ENCODE measurements around the gene KRTAP1-5. TPM values are rescaled to one million over a fixed set of nuclear protein-coding genes. Genes with fewer than 3 reads are reported as not detected.

KRTAP1-5 gene, protein sequence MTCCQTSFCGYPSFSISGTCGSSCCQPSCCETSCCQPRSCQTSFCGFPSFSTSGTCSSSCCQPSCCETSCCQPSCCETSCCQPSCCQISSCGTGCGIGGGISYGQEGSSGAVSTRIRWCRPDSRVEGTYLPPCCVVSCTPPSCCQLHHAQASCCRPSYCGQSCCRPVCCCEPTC
- total RNA-seq (not detected), polyA plus RNA-seq (not detected)

DNA sequence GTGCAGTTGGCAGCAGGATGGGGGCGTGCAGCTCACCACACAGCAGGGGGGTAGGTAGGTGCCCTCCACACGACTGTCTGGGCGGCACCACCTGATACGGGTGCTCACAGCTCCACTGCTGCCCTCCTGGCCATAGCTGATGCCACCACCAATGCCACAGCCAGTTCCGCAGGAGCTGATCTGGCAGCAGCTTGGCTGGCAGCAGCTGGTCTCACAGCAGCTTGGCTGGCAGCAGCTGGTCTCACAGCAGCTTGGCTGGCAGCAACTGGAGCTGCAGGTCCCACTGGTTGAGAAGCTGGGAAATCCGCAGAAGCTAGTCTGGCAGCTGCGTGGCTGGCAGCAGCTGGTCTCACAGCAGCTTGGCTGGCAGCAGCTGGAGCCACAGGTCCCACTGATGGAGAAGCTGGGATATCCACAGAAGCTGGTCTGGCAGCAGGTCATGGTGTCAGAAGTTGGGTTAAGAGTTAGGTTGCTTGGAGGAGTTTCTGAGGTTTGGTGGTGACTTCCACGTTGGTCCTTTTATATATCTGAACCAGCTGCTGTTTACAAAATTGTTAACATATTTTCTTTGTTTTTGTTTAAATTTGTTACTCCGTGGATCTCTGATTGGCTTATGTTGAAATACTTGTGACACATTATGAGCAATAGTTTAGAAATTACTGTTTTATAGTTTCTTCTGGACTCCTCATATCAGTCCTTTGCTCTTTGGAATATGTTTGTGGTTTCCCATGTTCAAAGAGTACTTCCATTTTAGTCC lies at the start of gene KRTAP1-5:
KRTAP1-5 (minus strand) TSS at position 494 of the 757 bp plus-strand sequence; CDS start at position 441, 53 bp downstream.
- Histone ChIP-seq H3K4me3 (ENCODE audit: low read length in 2 of 2) (no peak within 1 kb of the TSS), H3K9me3 (ENCODE audit: control insufficient read depth in 1 of 2, low read length in 2 of 2) (no peaks in the 10 kb centered on the region), H3K36me3 (ENCODE audit: insufficient read depth, low read length) (no peaks in the 10 kb centered on the region), H3K4me1 (ENCODE audit: insufficient read depth, low read length) (no peaks in the 10 kb centered on the region), H3K27ac (ENCODE audit: low read depth, low read length) (no peak within 1 kb of the TSS), H3K27me3 (ENCODE audit: insufficient read depth, low read length) (no peaks in the 10 kb centered on the region)
- H3K27me3 Mint-ChIP-seq, result peaks cover 17 to 25% of the 10 kb centered on the region in 2 donors
- H3K36me3 Mint-ChIP-seq, result no peaks in the 10 kb centered on the region
- no peak within 1 kb of the TSS for H3K27ac Mint-ChIP-seq
- no peak for DNase-seq
- no peaks in the 10 kb centered on the region for H3K4me1 Mint-ChIP-seq
- intact Hi-C loops (cut with micrococcal nuclease), result no loop called here
- H3K9me3 Mint-ChIP-seq, result no peaks in the 10 kb centered on the region
- ChIA-PET POLR2A (ENCODE audit: partially characterized antibody) (no interaction called here), CTCF (ENCODE audit: partially characterized antibody) (no interaction called here)
- no peak within 1 kb of the TSS for H3K4me3 Mint-ChIP-seq

DNA sequence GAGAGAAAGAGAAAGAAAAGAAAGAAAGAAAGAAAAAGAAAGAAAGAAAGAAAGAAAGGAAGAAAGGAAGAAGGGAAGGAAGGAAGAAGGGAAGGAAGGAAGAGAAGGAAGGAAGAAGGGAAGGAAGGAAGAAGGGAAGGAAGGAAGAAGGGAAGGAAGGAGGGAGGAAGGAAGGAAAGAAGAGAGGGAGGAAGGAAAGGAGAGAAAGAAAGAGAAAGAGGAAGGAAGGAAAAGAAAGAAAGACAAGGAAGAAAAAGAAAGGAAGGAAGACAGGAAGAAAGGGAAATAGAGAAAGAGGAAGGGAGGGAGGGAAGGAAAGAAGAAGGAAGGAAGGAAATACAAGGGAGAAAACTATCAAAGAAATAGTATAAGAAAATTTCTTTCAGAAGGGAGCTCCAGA lies 49.8 kb upstream of the KRTAP1-5 start:
- no peaks in the 10 kb centered on the region for H3K4me1 ChIP-seq (ENCODE audit: insufficient read depth, low read length)
- H3K9me3 ChIP-seq (ENCODE audit: control insufficient read depth in 1 of 2, low read length in 2 of 2), result no peaks in the 10 kb centered on the region
- no peaks in the 10 kb centered on the region for H3K36me3 ChIP-seq (ENCODE audit: insufficient read depth, low read length)
- intact Hi-C loops (cut with micrococcal nuclease), result no loop called here
- H3K4me3 Mint-ChIP-seq, result no peak overlapping the region
- no peaks in the 10 kb centered on the region for H3K36me3 Mint-ChIP-seq
- H3K9me3 Mint-ChIP-seq, result peaks cover 0 to 3% (median 0%) of the 10 kb centered on the region in 8 donors
- no peak overlapping the region for H3K27ac Mint-ChIP-seq
- peaks cover 3% of the 10 kb centered on the region for H3K27me3 ChIP-seq (ENCODE audit: insufficient read depth, low read length)
- peaks cover 6 to 12% of the 10 kb centered on the region in 2 donors for H3K27me3 Mint-ChIP-seq
- ChIA-PET CTCF (ENCODE audit: partially characterized antibody) (interaction anchor here (1.2 kb wide), 1 partner anchor 246 kb away, joined by 4 read pairs; no protein-coding TSS in a partner anchor), POLR2A (ENCODE audit: partially characterized antibody) (no interaction called here)
- H3K27ac ChIP-seq (ENCODE audit: low read depth, low read length), result no peak overlapping the region
- no peak for DNase-seq
- no peak overlapping the region for H3K4me3 ChIP-seq (ENCODE audit: low read length in 2 of 2)
- no peaks in the 10 kb centered on the region for H3K4me1 Mint-ChIP-seq

DNA sequence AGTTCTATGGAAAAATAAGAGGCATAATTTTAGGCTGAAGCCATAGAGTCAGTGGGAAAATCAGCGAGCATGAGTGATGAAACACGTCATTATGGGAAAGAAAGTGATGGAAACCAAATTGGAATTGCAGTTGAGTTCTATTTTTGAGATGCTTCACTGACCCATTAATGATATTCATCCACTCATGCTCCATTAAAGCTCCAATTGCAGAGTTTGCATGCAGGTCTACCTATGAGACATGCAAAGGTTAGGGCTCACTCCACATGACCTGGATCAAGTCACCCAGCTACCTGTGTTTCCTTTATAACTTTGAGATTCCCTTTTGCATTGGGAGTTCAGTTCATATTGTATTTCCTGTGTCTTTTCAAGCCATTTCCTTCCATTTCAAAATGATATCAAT lies 46.7 kb upstream of the KRTAP1-5 start:
- H3K9me3 Mint-ChIP-seq, result peaks cover 0 to 4% (median 0%) of the 10 kb centered on the region in 8 donors
- Histone ChIP-seq H3K36me3 (ENCODE audit: insufficient read depth, low read length) (no peaks in the 10 kb centered on the region), H3K9me3 (ENCODE audit: control insufficient read depth in 1 of 2, low read length in 2 of 2) (no peaks in the 10 kb centered on the region), H3K4me1 (ENCODE audit: insufficient read depth, low read length) (no peaks in the 10 kb centered on the region), H3K27me3 (ENCODE audit: insufficient read depth, low read length) (peaks cover 3% of the 10 kb centered on the region), H3K4me3 (ENCODE audit: low read length in 2 of 2) (no peak overlapping the region), H3K27ac (ENCODE audit: low read depth, low read length) (no peak overlapping the region)
- no peaks in the 10 kb centered on the region for H3K36me3 Mint-ChIP-seq
- DNase-seq, result no peak
- CTCF ChIA-PET (ENCODE audit: partially characterized antibody), result no interaction called here
- no peaks in the 10 kb centered on the region for H3K4me1 Mint-ChIP-seq
- intact Hi-C loops (cut with micrococcal nuclease), result no loop called here
- peaks cover 6 to 12% of the 10 kb centered on the region in 2 donors for H3K27me3 Mint-ChIP-seq
- no peak overlapping the region for H3K27ac Mint-ChIP-seq
- POLR2A ChIA-PET (ENCODE audit: partially characterized antibody), result no interaction called here
- H3K4me3 Mint-ChIP-seq, result no peak overlapping the region

DNA sequence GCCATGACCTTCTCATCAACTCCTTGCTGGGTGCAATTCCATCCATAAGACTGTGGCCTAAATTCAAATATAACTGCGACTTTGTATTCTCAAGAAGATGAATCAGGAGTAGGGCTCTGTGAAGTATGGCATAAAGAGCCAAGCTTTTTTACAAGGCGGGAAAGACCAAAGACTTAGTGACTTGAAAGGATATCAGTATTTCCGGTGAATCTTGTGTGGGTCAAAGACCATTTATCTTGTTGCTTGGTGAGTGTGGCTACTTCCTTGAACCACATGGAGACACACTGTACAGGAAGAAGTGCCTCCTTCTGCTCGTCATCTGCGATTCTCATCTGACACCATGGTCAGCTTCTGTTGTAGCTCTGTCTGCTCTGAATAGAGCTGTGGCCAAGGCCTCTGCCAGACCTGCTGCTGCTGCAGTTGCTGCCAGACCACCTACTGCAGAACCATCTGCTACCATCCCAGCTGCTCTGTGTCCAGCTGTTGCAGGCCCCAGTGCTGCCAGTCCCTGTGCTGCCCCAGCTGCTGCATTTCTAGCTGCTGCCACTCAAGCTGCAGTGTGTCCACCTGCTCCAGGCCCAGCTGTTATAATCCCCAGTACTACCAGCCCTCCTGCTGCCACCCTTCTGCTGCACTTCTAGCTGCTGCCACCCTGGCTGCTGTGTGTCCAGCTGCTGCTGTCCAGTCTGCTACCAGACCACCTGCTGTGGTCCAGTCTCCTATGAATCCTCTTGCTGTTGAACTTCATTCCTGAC lies 44.8 kb upstream of the KRTAP1-5 start:
- intact Hi-C loops (cut with micrococcal nuclease), result no loop called here
- H3K9me3 ChIP-seq (ENCODE audit: control insufficient read depth in 1 of 2, low read length in 2 of 2), result no peaks in the 10 kb centered on the region
- Mint-ChIP-seq H3K27me3 (peaks cover 6 to 7% of the 10 kb centered on the region in 2 donors), H3K36me3 (no peaks in the 10 kb centered on the region), H3K27ac (no peak overlapping the region), H3K4me3 (no peak overlapping the region), H3K9me3 (peaks cover 0 to 4% (median 0%) of the 10 kb centered on the region in 8 donors), H3K4me1 (no peaks in the 10 kb centered on the region)
- peaks cover 3% of the 10 kb centered on the region for H3K27me3 ChIP-seq (ENCODE audit: insufficient read depth, low read length)
- POLR2A ChIA-PET (ENCODE audit: partially characterized antibody), result no interaction called here
- CTCF ChIA-PET (ENCODE audit: partially characterized antibody), result interaction anchor here (1.2 kb wide), 1 partner anchor 477 kb away, joined by 3 read pairs; no protein-coding TSS in a partner anchor
- no peak overlapping the region for H3K4me3 ChIP-seq (ENCODE audit: low read length in 2 of 2)
- no peak for DNase-seq
- H3K36me3 ChIP-seq (ENCODE audit: insufficient read depth, low read length), result no peaks in the 10 kb centered on the region
- H3K4me1 ChIP-seq (ENCODE audit: insufficient read depth, low read length), result no peaks in the 10 kb centered on the region
- no peak overlapping the region for H3K27ac ChIP-seq (ENCODE audit: low read depth, low read length)

DNA sequence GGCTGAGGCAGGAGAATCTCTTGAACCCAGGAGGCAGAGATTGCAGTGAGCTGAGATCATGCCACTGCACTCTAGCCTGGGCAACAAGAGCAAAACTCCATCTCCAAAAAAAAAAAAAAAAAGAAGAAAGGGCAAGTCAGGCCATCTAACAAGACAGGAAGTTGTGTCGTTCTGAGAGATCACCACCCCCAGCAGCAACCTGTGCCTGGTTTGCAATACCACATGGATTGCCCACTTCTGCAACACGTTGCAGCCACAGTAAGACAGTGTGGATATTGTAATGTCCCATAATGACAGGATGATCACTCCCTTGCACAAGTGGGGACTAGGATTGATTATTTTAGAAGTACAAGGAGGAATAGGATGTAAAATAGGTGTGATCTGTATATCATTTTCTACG lies 42.0 kb upstream of the KRTAP1-5 start:
- no peak for DNase-seq
- intact Hi-C loops (cut with micrococcal nuclease), result no loop called here
- no peaks in the 10 kb centered on the region for H3K9me3 ChIP-seq (ENCODE audit: control insufficient read depth in 1 of 2, low read length in 2 of 2)
- POLR2A ChIA-PET (ENCODE audit: partially characterized antibody), result interaction anchor here (0.7 kb wide), 1 partner anchor 552 kb away, joined by 3 read pairs; no protein-coding TSS in a partner anchor
- Mint-ChIP-seq H3K4me1 (no peaks in the 10 kb centered on the region), H3K36me3 (no peaks in the 10 kb centered on the region), H3K4me3 (no peak overlapping the region), H3K9me3 (peaks cover 0 to 2% (median 0%) of the 10 kb centered on the region in 8 donors), H3K27ac (no peak overlapping the region), H3K27me3 (peaks cover 4 to 7% of the 10 kb centered on the region in 2 donors)
- no peak overlapping the region for H3K4me3 ChIP-seq (ENCODE audit: low read length in 2 of 2)
- H3K27me3 ChIP-seq (ENCODE audit: insufficient read depth, low read length), result no peaks in the 10 kb centered on the region
- H3K27ac ChIP-seq (ENCODE audit: low read depth, low read length), result no peak overlapping the region
- CTCF ChIA-PET (ENCODE audit: partially characterized antibody), result no interaction called here
- H3K4me1 ChIP-seq (ENCODE audit: insufficient read depth, low read length), result no peaks in the 10 kb centered on the region
- H3K36me3 ChIP-seq (ENCODE audit: insufficient read depth, low read length), result no peaks in the 10 kb centered on the region

DNA sequence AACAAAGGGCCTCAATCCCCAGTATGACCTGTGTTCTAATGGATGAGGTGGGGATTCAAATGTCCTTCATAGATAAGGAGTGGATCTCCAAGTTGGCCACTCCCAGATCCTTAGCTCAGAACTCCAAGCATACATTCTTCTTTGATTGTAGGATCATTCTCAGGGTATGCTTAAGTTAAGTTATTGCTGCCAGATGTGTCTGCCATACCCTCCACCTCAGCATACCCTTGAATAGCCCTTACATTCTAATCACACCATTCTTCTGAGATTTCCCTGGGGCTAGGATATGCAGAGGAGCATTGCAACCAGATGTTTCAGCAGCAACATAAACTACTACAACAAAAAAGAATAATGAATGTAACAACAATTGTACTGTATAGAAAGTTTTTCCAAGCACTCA lies 40.3 kb upstream of the KRTAP1-5 start:
- H3K27ac ChIP-seq (ENCODE audit: low read depth, low read length), result no peak overlapping the region
- Mint-ChIP-seq H3K27me3 (peaks cover 2 to 8% of the 10 kb centered on the region in 2 donors), H3K4me1 (no peaks in the 10 kb centered on the region), H3K36me3 (no peaks in the 10 kb centered on the region), H3K4me3 (no peak overlapping the region), H3K9me3 (peaks cover 0 to 2% (median 0%) of the 10 kb centered on the region in 8 donors), H3K27ac (no peak overlapping the region)
- H3K4me1 ChIP-seq (ENCODE audit: insufficient read depth, low read length), result no peaks in the 10 kb centered on the region
- ChIA-PET POLR2A (ENCODE audit: partially characterized antibody) (no interaction called here), CTCF (ENCODE audit: partially characterized antibody) (no interaction called here)
- H3K9me3 ChIP-seq (ENCODE audit: control insufficient read depth in 1 of 2, low read length in 2 of 2), result no peaks in the 10 kb centered on the region
- H3K36me3 ChIP-seq (ENCODE audit: insufficient read depth, low read length), result no peaks in the 10 kb centered on the region
- no peak for DNase-seq
- H3K27me3 ChIP-seq (ENCODE audit: insufficient read depth, low read length), result no peaks in the 10 kb centered on the region
- intact Hi-C loops (cut with micrococcal nuclease), result no loop called here
- H3K4me3 ChIP-seq (ENCODE audit: low read length in 2 of 2), result no peak overlapping the region

Data from CD4-positive, alpha-beta memory T cell (primary cell).